Neural progenitor cell (in vitro differentiated cells): ENCODE results near the gene CHTF18.

Experiments
- CTCF ChIP-seq: fragments of 200-600 bp; sonication (generic); IDR thresholded peaks from 2 replicates; pipeline ENCODE4 v1.5.1; 2017; ENCODE audit warnings: antibody characterized with exemption, mild to moderate bottlenecking
- EZH2 ChIP-seq: fragments of 200-600 bp; sonication (generic); IDR thresholded peaks from 2 replicates; pipeline ENCODE4 v1.6.1; 2017; ENCODE audit warnings: antibody characterized with exemption, mild to moderate bottlenecking, moderate library complexity

GRCh38 chr16:802914-803753 is 14.7 kb downstream of the CHTF18 start:
- TF ChIP-seq CTCF (no peak), EZH2 (no peak)
